ENCODE measurements around the gene CCSER1. TPM values are rescaled to one million over a fixed set of nuclear protein-coding genes. Genes with fewer than 3 reads are reported as not detected.

The CCSER1 gene
- total RNA-seq, 1 experiment from 2014 or later: 5.9 TPM

- intact Hi-C loops (cut with micrococcal nuclease; ENCODE audit: unreplicated experiment): no loop called here
- Histone ChIP-seq H3K4me1 (replicated peaks; ENCODE audit: insufficient read depth) (no peaks in the 10 kb centered on the region), H3K27ac (no peak overlapping the region), H4K20me1 (ENCODE audit: insufficient read depth) (no peaks in the 10 kb centered on the region), H3K79me2 (ENCODE audit: low read depth) (no peaks in the 10 kb centered on the region), H2AFZ (no peak overlapping the region), H3K9me2 (ENCODE audit: insufficient read depth) (no peaks in the 10 kb centered on the region), H3K9me3 (ENCODE audit: insufficient read depth, low read depth) (no peaks in the 10 kb centered on the region), H3F3A (ENCODE audit: insufficient read depth, low read depth) (no peaks in the 10 kb centered on the region), H3K4me3 (no peak overlapping the region), H3K4me2 (no peak overlapping the region), H3K36me3 (ENCODE audit: low read depth) (no peaks in the 10 kb centered on the region), H3K27me3 (ENCODE audit: insufficient read depth, low read depth) (no peaks in the 10 kb centered on the region)
- CTCF ChIA-PET: no interaction called here
- POLR2A ChIA-PET (ENCODE audit: unreplicated experiment): interaction anchor here (0.6 kb wide), 1 partner anchor 44 kb away, joined by 23 read pairs; no protein-coding TSS in a partner anchor
- TF ChIP-seq, protein P1, sequence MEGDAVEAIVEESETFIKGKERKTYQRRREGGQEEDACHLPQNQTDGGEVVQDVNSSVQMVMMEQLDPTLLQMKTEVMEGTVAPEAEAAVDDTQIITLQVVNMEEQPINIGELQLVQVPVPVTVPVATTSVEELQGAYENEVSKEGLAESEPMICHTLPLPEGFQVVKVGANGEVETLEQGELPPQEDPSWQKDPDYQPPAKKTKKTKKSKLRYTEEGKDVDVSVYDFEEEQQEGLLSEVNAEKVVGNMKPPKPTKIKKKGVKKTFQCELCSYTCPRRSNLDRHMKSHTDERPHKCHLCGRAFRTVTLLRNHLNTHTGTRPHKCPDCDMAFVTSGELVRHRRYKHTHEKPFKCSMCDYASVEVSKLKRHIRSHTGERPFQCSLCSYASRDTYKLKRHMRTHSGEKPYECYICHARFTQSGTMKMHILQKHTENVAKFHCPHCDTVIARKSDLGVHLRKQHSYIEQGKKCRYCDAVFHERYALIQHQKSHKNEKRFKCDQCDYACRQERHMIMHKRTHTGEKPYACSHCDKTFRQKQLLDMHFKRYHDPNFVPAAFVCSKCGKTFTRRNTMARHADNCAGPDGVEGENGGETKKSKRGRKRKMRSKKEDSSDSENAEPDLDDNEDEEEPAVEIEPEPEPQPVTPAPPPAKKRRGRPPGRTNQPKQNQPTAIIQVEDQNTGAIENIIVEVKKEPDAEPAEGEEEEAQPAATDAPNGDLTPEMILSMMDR (conservative IDR thresholded peaks at IDR 0.05): no peak
- TF ChIP-seq EZH2 (IDR thresholded peaks at IDR 0.05; ENCODE audit: low read depth): no peak
- no TSS peak for BruUV-seq (replicated peaks)
- DNase-seq: no peak
Observed at GRCh38 chr4:90572996-90573395, 445.8 kb downstream of the CCSER1 start.

DNA sequence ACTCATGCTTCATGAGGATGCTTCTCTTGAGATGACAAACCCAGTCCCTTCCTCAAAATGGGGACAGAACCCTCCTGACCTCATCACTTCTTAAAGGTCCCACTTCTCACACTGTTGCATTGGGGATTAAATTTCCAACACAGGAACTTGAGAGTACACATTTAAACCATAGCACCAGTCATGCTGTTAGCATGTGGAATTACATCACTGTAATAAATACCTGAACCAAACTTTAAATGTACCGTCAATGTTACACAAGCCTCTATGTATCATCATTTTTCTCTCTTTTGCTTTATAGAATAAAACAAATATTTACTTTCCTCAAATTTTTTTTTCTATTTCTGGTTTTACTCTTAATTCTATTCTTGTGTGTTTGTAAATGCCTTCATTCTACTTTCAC, 448.2 kb downstream of the CCSER1 start:
- POLR2A ChIA-PET (ENCODE audit: unreplicated experiment): no interaction called here
- Histone ChIP-seq H3K4me3 (no peak overlapping the region), H4K20me1 (ENCODE audit: insufficient read depth) (no peaks in the 10 kb centered on the region), H3K4me1 (replicated peaks; ENCODE audit: insufficient read depth) (no peaks in the 10 kb centered on the region), H3K9me3 (ENCODE audit: insufficient read depth, low read depth) (no peaks in the 10 kb centered on the region), H3K79me2 (ENCODE audit: low read depth) (no peaks in the 10 kb centered on the region), H3K9me2 (ENCODE audit: insufficient read depth) (no peaks in the 10 kb centered on the region), H3K36me3 (ENCODE audit: low read depth) (no peaks in the 10 kb centered on the region), H3K4me2 (no peak overlapping the region), H3F3A (ENCODE audit: insufficient read depth, low read depth) (no peaks in the 10 kb centered on the region), H3K27me3 (ENCODE audit: insufficient read depth, low read depth) (no peaks in the 10 kb centered on the region), H2AFZ (no peak overlapping the region), H3K27ac (no peak overlapping the region)
- CTCF ChIA-PET: no interaction called here
- intact Hi-C loops (cut with micrococcal nuclease; ENCODE audit: unreplicated experiment): no loop called here
- BruUV-seq (replicated peaks): no TSS peak
- no peak for DNase-seq
- TF ChIP-seq EZH2 (IDR thresholded peaks at IDR 0.05; ENCODE audit: low read depth): no peak
- TF ChIP-seq, protein P1 (conservative IDR thresholded peaks at IDR 0.05): no peak

- Histone ChIP-seq H3K27ac (no peak overlapping the region), H3K4me1 (replicated peaks; ENCODE audit: insufficient read depth) (no peaks in the 10 kb centered on the region), H4K20me1 (ENCODE audit: insufficient read depth) (no peaks in the 10 kb centered on the region), H3K4me2 (no peak overlapping the region), H3K36me3 (ENCODE audit: low read depth) (no peaks in the 10 kb centered on the region), H3K27me3 (ENCODE audit: insufficient read depth, low read depth) (no peaks in the 10 kb centered on the region), H3K9me3 (ENCODE audit: insufficient read depth, low read depth) (no peaks in the 10 kb centered on the region), H3K4me3 (no peak overlapping the region), H2AFZ (no peak overlapping the region), H3K9me2 (ENCODE audit: insufficient read depth) (no peaks in the 10 kb centered on the region), H3K79me2 (ENCODE audit: low read depth) (no peaks in the 10 kb centered on the region), H3F3A (ENCODE audit: insufficient read depth, low read depth) (no peaks in the 10 kb centered on the region)
- intact Hi-C loops (cut with micrococcal nuclease; ENCODE audit: unreplicated experiment): no loop called here
- no peak for TF ChIP-seq EZH2 (IDR thresholded peaks at IDR 0.05; ENCODE audit: low read depth)
- TF ChIP-seq, protein P1 (conservative IDR thresholded peaks at IDR 0.05): no peak
- ChIA-PET POLR2A (ENCODE audit: unreplicated experiment) (no interaction called here), CTCF (no interaction called here)
- no peak for DNase-seq
- no TSS peak for BruUV-seq (replicated peaks)
Observed at GRCh38 chr4:90580326-90580725, 453.1 kb downstream of the CCSER1 start.

Data from PC-9 (cell line).